Activated B cell treated with CpG ODN at 0.5 μM for 24 hours (primary cell): ENCODE data around the gene SPIRE1. TPM values are rescaled to one million over a fixed set of nuclear protein-coding genes. Genes with fewer than 3 reads are reported as not detected.
"Not testable (repeated sequence)": the region's sequence is repeated elsewhere in the genome, so short reads cannot be mapped to it uniquely, and the experiment has no call there.

ENCODE experiments used
- ATAC-seq: fragments of 200-7000 bp; cut with Tn5 transposase; one replicate; pipeline ENCODE4 v1.10.0; 2021; ENCODE audit warnings: low read depth, mild to moderate bottlenecking, moderate library complexity
- CTCF ChIA-PET: fragments of 350-600 bp; sonication (Branson Sonifier 250); formaldehyde crosslinking; loops from one replicate; lab custom pipeline; 2021; ENCODE audit warnings: antibody characterized with exemption; lab: Charles Lee
- POLR2A ChIA-PET: fragments of 350-600 bp; sonication (Branson Sonifier 250); formaldehyde crosslinking; loops from one replicate; lab custom pipeline; 2021; ENCODE audit warnings: antibody characterized with exemption; lab: Charles Lee
- DNase-seq: peaks from one replicate; pipeline ENCODE4 v3.0.0; 2022
- H3K27ac Mint-ChIP-seq: one replicate; pipeline ENCODE4 v1.8.0; 2020; ENCODE audit warnings: mixed read lengths
- H3K27me3 Mint-ChIP-seq: one replicate; pipeline ENCODE4 v1.8.0; 2021; ENCODE audit warnings: mixed read lengths
- H3K36me3 Mint-ChIP-seq: one replicate; pipeline ENCODE4 v1.8.0; 2021; ENCODE audit warnings: low read depth, mixed read lengths
- H3K4me1 Mint-ChIP-seq: one replicate; pipeline ENCODE4 v1.8.0; 2021; ENCODE audit warnings: mixed read lengths
- H3K4me3 Mint-ChIP-seq: one replicate; pipeline ENCODE4 v1.8.0; 2020; ENCODE audit warnings: mild to moderate bottlenecking, mixed read lengths
- H3K9me3 Mint-ChIP-seq: one replicate; pipeline ENCODE4 v1.8.0; 2020; ENCODE audit warnings: mixed read lengths
- CTCF ChIP-seq: fragments of 200-600 bp; IDR thresholded peaks from one replicate; pipeline ENCODE4 v1.8.0; 2022; ENCODE audit warnings: antibody characterized with exemption, mild to moderate bottlenecking
- intact Hi-C: fragments of 100-400 bp; cut with micrococcal nuclease; formaldehyde crosslinking; loops from one replicate; pipeline ENCODE4 v1.15.1; 2024
- total RNA-seq: library from RNA; stranded (reverse); gene quantifications from 2 replicates; pipeline ENCODE4 v1.2.3, GENCODE V29; 2022

SPIRE1 gene
- total RNA-seq, 1 donor from 2014 or later = 2.5 TPM

DNA sequence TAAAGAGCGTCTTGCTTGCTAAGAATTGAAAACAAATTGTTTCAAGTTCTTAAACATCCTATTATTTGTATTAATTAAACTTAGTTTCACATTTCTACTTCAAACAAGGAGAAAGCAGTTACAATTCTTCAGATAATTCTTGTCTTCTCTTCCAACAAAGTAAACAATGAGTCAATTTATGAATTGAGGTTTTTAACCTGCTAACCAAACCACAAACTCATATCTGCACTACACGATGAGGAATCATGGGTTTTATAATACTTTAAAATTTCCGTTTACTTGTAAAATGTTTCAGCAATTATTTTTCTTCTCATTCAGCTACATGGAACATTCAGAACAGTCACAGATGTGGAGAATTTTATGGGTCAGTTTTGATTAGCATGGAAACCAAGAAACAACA is 114.2 kb downstream of the SPIRE1 start:
- H3K4me1 Mint-ChIP-seq = no peaks in the 10 kb centered on the region
- intact Hi-C loops = no loop called here
- POLR2A ChIA-PET = no interaction called here
- CTCF ChIA-PET = no interaction called here
- no peak for TF ChIP-seq CTCF
- DNase-seq = no peak
- no peaks in the 10 kb centered on the region for H3K27me3 Mint-ChIP-seq
- peaks cover 25% of the 10 kb centered on the region for H3K9me3 Mint-ChIP-seq
- no peak overlapping the region for H3K4me3 Mint-ChIP-seq
- no peaks in the 10 kb centered on the region for H3K36me3 Mint-ChIP-seq
- ATAC-seq = no peak
- no peak overlapping the region for H3K27ac Mint-ChIP-seq

GRCh38 chr18:12540751-12541150 is 117.2 kb downstream of the SPIRE1 start:
- H3K36me3 Mint-ChIP-seq = no peaks in the 10 kb centered on the region
- no peak overlapping the region for H3K4me3 Mint-ChIP-seq
- intact Hi-C loops = no loop called here
- no peak for TF ChIP-seq CTCF
- no peaks in the 10 kb centered on the region for H3K4me1 Mint-ChIP-seq
- POLR2A ChIA-PET = no interaction called here
- no peaks in the 10 kb centered on the region for H3K27me3 Mint-ChIP-seq
- peaks cover 26% of the 10 kb centered on the region for H3K9me3 Mint-ChIP-seq
- H3K27ac Mint-ChIP-seq = no peak overlapping the region
- CTCF ChIA-PET = no interaction called here
- no peak for DNase-seq
- no peak for ATAC-seq

DNA sequence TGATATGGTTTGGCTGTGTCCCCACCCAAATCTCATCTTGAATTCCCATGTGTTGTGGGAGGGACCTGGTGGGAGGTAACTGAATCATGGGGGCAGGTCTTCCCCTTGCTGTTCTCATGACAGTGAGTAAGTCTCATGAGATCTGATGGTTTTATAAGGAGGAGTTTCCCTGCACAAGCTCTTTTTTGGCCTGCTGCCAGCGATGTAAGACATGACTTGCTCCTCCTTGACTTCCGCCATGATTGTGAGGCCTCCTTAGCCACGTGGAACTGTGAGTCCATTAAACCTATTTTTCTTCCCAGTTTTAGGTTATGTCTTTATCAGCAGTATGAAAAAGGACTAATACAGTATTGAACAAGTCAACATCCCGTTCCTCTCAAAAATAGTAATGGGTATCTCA is 118.7 kb downstream of the SPIRE1 start:
- H3K27ac Mint-ChIP-seq, H3K27me3 Mint-ChIP-seq, intact Hi-C loops, POLR2A ChIA-PET, H3K36me3 Mint-ChIP-seq, H3K4me3 Mint-ChIP-seq, CTCF ChIA-PET, DNase-seq, H3K4me1 Mint-ChIP-seq, ATAC-seq: not testable (repeated sequence)
- H3K9me3 Mint-ChIP-seq = peaks cover 24% of the 10 kb centered on the region

GRCh38 chr18:12534820-12535219 is 123.1 kb downstream of the SPIRE1 start:
- H3K9me3 Mint-ChIP-seq = peaks cover 7% of the 10 kb centered on the region
- intact Hi-C loops = loop anchor here (5.0 kb wide), 1 partner anchor 143 kb away; no protein-coding TSS in a partner anchor
- H3K27ac Mint-ChIP-seq = no peak overlapping the region
- H3K4me3 Mint-ChIP-seq = no peak overlapping the region
- H3K27me3 Mint-ChIP-seq = no peaks in the 10 kb centered on the region
- ATAC-seq (no peak), DNase-seq (no peak)
- H3K4me1 Mint-ChIP-seq = no peaks in the 10 kb centered on the region
- no peak for TF ChIP-seq CTCF
- no peaks in the 10 kb centered on the region for H3K36me3 Mint-ChIP-seq
- ChIA-PET CTCF (no interaction called here), POLR2A (no interaction called here)

DNA sequence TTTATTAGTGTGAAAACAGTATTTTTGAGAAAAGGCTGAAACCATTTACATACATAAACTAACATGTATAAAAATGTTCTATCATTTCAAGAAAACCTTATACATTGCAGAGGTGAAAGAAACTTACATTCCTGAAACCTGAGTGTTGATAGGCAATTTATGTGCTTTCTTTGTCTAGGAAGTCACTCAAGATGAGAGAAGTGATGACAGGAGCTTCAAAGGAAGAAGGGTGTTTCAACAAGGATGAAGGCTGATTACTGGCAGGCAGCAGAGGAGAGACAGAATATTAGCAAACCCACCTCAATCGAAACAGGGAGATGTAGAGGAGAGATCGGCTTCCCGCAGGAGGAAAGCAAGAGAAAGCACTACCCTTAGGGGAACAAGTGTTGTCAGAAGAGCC is 125.2 kb downstream of the SPIRE1 start:
- H3K27me3 Mint-ChIP-seq = no peaks in the 10 kb centered on the region
- H3K4me3 Mint-ChIP-seq = no peak overlapping the region
- ATAC-seq = no peak
- intact Hi-C loops = loop anchor here (5.0 kb wide), 1 partner anchor 140 kb away; no protein-coding TSS in a partner anchor
- ChIA-PET POLR2A (no interaction called here), CTCF (no interaction called here)
- H3K36me3 Mint-ChIP-seq = no peaks in the 10 kb centered on the region
- no peak for TF ChIP-seq CTCF
- H3K9me3 Mint-ChIP-seq = no peaks in the 10 kb centered on the region
- no peaks in the 10 kb centered on the region for H3K4me1 Mint-ChIP-seq
- DNase-seq = no peak
- H3K27ac Mint-ChIP-seq = no peak overlapping the region

GRCh38 chr18:12531749-12532148 is 126.2 kb downstream of the SPIRE1 start:
- TF ChIP-seq CTCF = no peak
- ATAC-seq (no peak), DNase-seq (no peak)
- H3K27me3 Mint-ChIP-seq = no peaks in the 10 kb centered on the region
- ChIA-PET CTCF (no interaction called here), POLR2A (no interaction called here)
- intact Hi-C loops = loop anchor here (5.0 kb wide), 1 partner anchor 139 kb away; no protein-coding TSS in a partner anchor
- no peaks in the 10 kb centered on the region for H3K36me3 Mint-ChIP-seq
- H3K9me3 Mint-ChIP-seq = no peaks in the 10 kb centered on the region
- H3K4me3 Mint-ChIP-seq = no peak overlapping the region
- no peak overlapping the region for H3K27ac Mint-ChIP-seq
- no peaks in the 10 kb centered on the region for H3K4me1 Mint-ChIP-seq
